Activated CD4-positive, alpha-beta T cell treated with anti-CD3 and anti-CD28 coated beads for 24 hours (primary cell): ENCODE measurements around the gene MCMBP.
"Not testable (repeated sequence)": the region's sequence is repeated elsewhere in the genome, so short reads cannot be mapped to it uniquely, and the experiment has no call there.

ENCODE experiments used
- DNase-seq, 2 donors: peaks; one replicate each; pipeline ENCODE4 v3.0.0-alpha.2; 2020; ENCODE audit warnings: low read depth in 2 of 2

MCMBP gene, protein sequence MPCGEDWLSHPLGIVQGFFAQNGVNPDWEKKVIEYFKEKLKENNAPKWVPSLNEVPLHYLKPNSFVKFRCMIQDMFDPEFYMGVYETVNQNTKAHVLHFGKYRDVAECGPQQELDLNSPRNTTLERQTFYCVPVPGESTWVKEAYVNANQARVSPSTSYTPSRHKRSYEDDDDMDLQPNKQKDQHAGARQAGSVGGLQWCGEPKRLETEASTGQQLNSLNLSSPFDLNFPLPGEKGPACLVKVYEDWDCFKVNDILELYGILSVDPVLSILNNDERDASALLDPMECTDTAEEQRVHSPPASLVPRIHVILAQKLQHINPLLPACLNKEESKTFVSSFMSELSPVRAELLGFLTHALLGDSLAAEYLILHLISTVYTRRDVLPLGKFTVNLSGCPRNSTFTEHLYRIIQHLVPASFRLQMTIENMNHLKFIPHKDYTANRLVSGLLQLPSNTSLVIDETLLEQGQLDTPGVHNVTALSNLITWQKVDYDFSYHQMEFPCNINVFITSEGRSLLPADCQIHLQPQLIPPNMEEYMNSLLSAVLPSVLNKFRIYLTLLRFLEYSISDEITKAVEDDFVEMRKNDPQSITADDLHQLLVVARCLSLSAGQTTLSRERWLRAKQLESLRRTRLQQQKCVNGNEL

DNA sequence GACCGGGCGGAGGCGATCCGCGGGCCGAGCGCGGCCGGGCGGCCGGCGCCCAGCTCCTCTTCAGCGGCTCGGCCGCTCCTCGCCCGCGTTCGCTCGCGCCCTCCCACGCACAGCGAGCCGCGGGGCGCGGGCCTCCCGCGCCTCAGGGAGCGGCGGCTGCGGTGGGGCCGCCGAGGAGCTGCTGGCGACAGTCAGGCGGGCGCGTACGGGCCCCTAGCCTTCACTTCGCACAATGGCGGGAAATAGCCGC is at the start of gene MCMBP:
Gene MCMBP, minus strand, starts transcription at position 234 of the 250 bp plus-strand sequence. CDS start 259 bp downstream, outside the sequence.
- no peak for DNase-seq

DNA sequence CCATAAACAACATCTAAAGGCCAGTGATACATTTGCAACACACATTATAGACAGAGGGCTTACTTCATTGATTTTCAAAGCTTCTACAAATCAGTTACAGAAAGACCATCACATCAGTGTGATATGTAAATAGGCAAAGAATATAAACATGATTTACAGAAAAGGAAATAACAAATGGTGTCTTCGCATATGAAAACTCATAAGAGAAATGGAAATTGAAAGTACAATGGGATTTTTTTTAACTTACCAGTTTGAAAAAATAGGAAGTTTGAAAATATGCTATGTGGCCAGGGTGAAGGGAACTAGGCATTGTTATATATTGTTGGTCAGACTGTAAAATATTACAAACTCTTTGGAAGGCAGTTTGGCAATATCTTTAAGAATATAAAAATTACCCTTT is 47.2 kb upstream of the MCMBP start:
- no peak for DNase-seq

DNA sequence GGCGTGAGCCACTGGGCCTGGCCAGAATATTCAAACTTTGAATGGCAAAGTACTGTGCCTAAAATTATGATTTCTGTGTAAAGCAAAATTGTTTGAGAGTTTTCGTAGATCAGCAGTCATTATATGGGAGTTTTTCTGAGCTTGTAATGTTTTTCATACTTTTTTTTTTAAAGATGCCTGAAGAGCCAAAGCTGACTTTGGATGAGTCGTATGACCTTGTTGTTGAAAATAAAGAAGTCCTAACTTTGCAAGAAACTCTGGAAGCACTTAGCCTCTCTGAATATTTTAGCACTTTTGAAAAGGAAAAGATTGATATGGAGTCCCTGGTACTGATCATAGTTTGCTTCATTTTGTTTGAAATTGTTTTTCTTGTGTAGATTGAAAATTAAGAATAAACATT is 46.6 kb upstream of the MCMBP start:
- DNase-seq = no peak

DNA sequence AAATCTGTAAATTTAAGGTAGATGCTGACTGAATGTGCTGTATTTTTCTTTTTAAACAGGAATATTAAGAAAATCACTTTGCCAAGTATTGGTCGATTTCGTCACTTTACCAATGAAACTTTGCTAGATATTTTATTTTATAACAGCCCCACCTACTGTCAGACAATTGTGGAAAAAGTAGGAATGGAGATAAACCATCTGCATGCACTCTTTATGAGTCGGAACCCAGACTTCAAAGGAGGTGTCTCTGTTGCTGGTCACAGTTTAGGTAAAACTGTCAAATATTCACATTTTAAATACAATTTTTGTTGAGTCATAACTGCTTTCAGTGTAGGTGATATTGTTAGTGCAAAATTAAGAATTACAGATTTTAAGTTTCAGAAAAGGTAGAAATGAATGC is 45.1 kb upstream of the MCMBP start:
- DNase-seq = no peak

DNA sequence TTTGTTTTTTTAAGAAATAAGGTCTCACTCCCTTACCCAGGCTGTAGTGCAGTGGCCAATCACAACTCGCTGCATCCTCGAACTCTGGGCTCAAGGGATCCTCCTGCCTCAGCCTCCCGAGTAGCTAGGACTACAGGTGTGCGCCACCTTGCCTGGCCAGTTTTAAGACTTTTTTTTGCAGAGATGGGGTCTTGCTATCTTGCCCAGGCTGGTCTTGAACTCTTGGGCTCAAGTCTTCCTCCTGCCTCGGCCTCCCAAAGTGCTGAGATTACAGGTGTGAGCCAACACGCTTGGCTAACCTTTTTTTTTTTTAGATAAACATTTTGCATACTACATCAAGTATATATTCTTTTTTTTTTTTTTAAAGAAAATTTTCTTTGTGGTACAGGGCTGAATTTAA is 38.0 kb upstream of the MCMBP start:
- no peak for DNase-seq

DNA sequence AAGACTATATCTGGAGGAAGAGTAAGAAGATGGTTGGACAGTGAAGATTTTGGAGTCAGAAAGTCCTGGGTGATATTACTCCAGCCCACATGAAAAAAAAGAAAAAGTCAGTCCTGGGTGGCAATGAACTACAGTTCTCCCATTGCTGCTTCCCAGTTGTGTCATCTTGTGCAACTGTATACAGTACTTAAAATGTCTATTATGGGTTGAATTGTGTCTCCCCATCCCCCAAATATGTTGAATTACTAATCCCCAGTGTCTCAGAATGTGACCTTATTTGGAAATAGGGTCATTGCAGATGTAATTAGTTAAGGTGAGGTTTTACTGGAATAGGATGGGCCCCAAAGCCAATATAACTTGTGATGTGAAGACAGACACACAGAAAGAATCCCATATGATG is 35.5 kb upstream of the MCMBP start:
- no peak for DNase-seq

DNA sequence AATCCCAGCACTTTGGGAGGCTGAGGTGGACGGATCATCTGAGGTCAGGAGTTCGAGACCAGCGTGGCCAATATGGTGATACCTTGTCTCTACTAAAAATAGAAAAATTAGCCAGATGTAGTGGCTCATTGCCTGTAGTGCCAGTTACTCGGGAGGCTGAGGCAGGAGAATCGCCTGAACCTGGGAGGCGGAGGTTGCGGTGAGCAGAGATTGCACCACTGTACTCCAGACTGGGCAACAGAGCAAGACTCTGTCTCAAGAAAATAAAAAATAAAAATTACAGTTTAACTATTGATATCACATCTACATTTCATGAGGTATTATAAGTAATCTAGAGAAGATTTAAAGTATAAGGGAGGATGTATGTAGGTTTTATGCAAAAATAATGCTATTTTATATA is 35.1 kb upstream of the MCMBP start:
- not testable (repeated sequence) for DNase-seq

DNA sequence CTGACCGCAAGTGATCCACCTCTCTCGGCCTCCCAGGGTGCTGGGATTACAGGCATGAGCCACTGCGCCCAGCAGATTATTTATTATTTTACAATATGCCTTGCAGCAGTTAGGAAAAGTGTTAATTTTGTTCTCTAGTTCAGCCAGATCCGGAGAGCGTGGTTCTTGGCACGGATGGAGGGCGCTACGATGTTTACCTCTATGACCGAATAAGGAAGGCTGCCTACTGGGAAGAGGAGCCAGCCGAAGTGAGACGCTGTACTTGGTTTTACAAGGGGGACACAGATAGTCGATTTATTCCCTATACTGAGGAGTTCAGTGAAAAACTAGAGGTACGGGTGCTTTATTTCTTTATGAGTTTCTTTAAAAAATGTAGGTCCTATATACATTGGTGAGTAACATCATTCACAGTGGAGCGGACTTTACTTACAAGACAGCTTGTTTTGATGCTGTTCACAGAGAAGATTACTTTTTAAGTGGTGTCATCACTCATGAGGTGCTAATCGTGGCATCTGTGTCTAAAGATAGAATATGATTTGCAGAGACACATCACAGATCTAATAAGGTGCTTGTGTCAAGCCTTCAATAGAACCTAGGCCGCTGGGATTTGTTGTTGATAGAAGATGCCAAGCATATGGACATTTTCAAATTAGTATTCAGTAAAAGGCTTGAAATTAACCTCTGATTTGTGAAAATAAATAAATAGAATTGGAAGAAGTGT is 31.5 kb upstream of the MCMBP start:
- DNase-seq = no peak

DNA sequence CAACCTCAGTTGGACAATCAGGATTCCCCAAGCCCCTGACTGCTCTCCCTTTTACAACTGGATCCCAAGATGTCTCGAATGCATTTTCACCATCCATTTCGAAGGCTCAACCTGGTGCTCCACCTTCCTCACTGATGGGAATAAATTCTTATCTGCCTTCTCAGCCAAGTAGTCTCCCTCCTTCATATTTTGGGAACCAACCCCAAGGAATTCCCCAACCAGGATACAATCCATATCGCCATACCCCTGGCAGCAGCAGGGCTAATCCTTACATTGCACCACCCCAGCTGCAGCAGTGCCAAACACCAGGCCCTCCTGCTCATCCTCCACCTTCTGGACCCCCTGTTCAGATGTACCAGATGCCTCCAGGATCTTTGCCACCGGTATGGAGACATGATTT is 25.9 kb upstream of the MCMBP start:
- no peak for DNase-seq

DNA sequence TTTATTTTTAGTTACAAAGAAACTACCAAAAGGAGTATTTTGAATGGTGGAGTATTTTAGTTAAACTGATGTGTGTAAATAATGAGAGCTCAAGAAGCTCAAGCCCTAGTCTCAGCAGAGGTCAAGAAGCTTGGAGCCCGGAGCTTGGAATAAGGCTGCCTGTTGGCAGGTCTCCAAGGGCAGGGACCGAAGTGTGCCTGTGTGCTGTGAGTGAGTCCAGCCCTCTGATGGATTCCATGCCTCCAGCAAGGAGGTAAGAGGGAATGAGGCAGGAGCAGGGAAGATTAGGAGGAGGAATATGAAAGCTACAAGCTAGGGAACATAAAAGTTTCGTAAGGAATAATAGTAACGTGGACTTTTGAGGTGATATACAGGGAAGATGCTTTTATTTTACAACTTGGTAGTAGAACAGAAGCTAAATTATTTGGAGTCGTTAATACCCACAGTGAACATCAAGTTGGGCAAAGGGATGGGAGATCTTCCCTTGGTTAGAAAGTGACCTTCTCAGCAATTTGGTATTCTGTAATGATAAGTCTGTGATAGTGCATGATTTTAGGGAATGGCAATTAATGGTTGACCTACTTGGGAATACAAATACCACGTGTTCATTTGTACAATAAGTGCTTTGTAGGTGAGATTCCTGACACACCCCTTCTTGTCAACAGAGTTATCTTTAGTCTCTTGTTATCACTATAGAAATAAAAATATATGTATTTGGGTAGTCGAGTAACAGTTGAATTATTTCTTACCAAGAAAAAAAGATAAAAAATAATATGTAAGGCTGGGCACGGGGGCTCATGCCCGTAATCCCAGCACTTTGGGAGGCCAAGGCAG is 24.5 kb upstream of the MCMBP start:
- DNase-seq = no peak

DNA sequence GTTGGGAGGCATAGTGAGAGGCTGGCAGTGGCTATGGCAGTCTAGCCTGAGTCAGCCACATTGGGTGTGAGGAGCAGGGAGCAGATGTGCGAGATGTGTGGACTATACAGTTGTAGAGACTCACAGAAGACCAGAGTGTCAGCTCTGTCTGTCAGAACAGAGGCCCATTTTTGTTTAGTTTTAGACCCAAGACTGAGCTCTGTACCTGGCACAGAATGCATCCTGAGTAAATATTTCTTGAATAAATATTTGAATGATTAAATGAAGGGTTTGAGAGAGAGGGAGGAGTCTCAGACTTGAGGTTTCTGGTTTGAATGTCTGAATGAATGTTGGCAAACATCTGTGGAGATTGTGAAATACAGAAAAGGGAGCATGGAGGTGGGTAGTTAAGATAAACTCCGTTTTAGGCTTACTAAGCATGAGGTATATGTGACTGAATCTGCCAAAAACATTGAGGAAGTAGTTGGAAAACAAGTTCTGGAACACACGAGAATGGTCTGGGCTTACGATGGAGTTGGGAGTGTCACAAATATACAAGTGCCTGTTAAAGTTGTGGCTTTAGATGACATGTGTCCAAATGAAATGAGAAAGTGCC is 23.5 kb upstream of the MCMBP start:
- no peak for DNase-seq

DNA sequence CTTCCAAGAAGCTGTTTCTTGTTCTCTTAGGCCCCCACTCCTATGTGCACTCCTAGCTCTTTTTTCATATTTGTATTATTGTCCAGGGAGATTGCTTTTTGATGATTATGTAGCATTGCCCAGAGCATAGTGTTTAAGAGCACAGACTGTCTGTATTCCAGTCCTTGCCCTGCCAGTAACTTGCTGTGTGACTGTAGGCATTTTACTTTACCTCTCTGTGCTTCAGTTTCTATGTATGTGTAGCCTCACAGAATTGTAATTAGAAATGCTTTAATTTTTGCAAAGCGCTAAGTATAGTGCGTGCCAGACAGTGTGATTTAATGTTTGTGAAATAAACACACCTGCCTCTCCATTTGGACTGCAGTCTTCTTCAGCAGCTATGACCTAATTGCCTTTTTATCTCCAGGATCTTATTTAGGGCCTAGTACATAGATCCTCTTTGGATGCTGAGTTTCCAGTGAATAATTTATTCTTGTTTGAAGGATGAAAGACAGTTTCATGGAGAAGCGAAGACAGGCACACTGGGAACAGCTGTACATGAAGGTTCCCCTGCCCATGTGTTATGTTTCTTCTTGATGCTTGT is 21.3 kb upstream of the MCMBP start:
- DNase-seq = no peak

DNA sequence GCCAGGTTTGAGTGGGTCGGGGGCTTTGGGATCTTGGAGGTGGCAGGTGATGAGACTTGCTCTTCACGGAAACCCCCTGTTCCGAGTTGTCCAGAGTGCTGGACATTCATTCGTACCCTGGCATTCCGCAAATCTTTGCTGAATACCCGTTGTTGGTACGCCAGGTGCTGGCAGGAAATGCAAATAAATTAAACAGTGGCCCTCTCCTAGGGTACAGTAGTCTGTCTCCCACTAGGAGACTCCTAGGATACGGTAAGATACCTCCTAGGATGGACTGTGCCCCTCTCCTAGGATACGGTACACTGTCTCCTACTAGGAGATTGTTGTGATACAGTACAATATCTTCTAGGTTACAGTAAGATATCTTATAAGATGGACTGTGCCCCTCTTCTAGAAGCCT is 20.4 kb upstream of the MCMBP start:
- DNase-seq = no peak

DNA sequence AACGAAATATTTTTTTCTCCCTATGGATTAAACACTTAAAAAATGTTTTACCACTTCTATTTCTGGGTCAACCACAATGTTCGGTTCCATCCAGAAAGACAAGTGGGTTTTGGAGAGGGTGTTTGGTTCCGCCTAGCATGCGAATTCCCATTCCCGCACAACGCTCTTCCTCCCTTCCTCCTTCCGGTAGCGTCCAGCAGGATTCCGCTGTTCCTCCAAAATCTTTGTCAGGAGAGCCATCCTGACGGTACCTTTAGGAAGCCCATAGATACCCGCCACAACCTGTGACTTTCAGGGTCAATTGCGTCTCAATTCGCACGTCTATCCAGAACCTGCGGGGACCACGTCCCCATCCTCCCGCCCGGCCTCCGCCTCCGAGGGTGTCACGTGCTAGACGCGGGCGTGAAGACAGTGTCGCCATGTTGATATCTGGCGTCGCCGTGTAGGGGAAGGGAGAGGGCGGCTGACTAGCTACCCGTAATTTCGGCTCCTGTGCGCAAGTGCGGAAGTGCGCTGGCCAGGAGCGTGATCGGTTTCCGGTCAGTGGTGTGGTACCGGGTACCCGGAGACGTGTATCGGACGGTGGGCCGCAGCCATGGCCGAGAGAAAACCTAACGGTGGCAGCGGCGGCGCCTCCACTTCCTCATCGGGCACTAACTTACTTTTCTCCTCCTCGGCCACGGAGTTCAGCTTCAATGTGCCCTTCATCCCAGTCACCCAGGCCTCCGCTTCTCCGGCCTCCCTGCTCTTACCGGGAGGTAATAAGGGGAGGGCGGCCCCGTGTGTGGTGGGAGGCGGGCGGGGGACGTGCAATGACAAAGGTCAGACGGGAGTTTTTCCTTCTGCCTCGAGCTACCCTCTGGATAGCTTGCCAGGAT is 19.8 kb upstream of the MCMBP start, which contains the start of gene SEC23IP:
Gene SEC23IP, plus strand, starts transcription at position 543 of the 878 bp plus-strand sequence. Its CDS starts 53 bp downstream, at position 596.
- peak; percentile 84 to 87 for DNase-seq

DNA sequence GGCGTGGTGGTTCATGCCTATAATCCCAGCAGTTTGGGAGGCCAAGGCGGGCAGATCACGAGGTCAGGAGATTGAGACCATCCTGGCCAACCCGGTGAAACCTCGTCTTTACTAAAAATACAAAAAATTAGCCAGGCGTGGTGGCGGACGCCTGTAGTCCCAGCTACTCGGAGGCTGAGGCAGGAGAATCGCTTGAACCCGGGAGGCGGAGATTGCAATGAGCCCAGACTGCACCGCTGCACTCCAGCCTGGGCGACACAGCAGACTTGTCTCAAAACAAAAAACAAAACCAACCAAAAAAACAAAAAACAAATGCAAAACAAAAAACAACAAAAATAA is 19.2 kb upstream of the MCMBP start:
- not testable (repeated sequence) for DNase-seq

DNA sequence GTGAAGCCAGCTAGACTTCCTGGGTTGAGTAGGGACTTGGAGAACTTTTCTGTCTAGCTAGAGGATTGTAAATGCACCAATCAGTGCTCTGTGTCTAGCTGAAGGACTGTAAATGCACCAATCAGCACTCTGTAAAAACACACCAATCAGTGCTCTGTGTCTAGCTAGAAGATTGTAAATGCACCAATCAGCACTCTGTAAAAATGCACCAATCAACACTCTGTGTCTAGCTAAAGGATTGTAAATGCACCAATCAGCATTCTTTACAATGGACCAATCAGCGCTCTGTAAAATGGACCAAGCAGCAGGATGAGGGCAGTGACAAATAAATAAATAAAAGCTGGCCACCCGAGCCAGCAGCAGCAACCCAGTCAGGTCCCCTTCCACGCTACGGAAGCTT is 17.7 kb upstream of the MCMBP start:
- DNase-seq = not testable (repeated sequence)

DNA sequence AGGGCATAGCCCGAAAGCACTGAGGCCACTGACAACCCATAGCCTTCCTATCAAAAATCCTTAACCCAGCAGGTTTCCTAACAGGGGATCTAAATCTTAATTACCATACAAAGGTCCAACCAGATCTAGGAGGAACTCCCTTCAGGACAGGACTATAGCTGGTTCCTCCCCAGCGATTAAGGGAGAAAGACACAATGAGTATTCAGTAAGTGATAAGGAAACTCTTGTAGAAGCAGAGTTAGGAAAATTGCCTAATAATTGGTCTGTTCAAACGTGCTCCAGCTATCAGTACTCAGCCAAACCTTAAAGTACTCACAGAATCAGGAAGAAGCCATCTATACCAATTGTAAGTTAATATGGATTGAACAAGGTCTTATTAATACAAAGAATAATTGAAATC is 16.6 kb upstream of the MCMBP start:
- DNase-seq = not testable (repeated sequence)

DNA sequence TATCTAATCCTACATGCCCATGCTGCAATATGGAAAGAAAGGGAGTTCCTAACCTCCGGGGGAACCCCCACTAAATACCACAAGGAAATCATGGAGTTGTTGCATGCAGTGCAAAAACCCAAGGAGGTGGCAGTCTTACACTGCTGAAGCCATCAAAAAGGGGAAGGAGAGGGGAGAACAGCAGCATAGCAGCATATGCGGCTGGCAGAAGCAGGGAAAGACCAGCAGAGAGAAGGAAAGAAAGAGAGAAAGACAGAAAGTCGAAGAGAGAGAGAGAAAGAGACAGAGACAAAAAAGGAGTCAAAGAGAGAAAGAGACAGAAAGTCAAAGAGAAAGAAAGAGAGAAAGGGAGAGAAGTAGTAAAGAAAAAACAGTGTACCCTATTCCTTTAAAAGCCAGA is 16.1 kb upstream of the MCMBP start:
- not testable (repeated sequence) for DNase-seq

DNA sequence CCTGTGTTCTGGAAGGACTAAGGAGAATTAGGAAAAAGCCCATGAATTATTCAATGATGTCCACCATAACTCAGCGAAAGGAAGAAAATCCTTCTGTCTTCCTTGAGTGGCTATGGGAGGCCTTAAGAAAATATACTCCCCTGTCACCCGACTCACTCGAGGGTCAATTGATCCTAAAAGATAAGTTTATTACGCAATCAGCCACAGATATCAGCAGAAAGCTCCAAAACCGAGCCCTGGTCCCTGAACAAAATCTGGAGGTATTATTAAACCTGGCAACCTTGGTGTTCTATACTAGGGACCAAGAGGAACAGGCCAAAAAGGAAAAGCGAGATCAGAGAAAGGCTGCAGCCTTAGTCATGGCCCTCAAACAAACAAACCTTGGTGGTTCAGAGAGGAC is 13.4 kb upstream of the MCMBP start:
- DNase-seq = not testable (repeated sequence)

DNA sequence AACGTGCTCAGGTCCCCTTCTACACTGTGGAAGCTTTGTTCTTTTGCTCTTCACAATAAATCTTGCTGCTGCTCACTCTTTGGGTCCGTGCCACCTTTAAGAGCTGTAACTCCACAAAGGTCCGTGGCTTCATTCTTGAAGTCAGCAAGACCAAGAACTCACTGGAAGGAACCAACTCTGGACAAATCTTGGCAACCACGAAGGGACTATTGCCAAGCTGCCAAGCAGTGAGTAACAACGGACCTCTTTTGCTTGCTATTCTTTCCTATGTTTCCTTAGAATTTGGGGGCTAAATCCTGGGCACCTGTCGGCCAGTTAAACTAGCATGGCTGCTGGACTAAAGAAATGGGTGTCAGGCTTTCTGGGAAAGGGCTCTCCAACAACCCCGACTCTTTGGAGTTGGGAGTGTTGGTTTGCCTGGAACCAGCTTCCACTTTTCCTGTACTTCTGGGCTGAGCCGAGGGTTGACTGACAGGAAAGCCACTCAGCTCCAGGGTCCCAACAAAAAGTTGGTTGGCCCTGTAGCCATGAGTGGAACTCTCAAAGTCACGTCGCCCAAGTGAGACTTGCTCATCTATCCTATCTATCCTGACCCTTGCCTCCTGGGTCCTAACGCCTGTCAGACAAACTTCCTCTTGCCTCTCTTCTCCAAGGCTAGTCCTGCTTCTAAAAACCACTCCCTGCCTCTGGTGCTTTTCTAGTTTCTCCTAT is 11.4 kb upstream of the MCMBP start:
- not testable (repeated sequence) for DNase-seq
